BLaER1 treated with 17β-estradiol and CSF1 and Interleukin-3, amounts not matched to agents 10 nM and 100 nM (cell line): ENCODE data around the gene GRIK1.

ENCODE experiments used
- H3K27ac ChIP-seq, 11 experiments: shearing (Covaris generic); formaldehyde crosslinking; 2 replicates each; pipeline ENCODE4 v1.8.1; 2022
- H3K27me3 ChIP-seq, 11 experiments: shearing (Covaris generic); formaldehyde crosslinking; 2 replicates each; pipeline ENCODE4 v1.8.1; 2022
- H3K36me3 ChIP-seq, 11 experiments: shearing (Covaris generic); formaldehyde crosslinking; 2 replicates each; pipeline ENCODE4 v1.8.1; 2022
- H3K4me1 ChIP-seq, 10 experiments: shearing (Covaris generic); formaldehyde crosslinking; 2 replicates each; pipeline ENCODE4 v1.8.1; 2022
- H3K4me2 ChIP-seq, 11 experiments: shearing (Covaris generic); formaldehyde crosslinking; 2 replicates each; pipeline ENCODE4 v1.8.1; 2022
- H3K4me3 ChIP-seq, 10 experiments: shearing (Covaris generic); formaldehyde crosslinking; 2 replicates each; pipeline ENCODE4 v1.8.1; 2022
- H3K9ac ChIP-seq, 11 experiments: shearing (Covaris generic); formaldehyde crosslinking; 2 replicates each; pipeline ENCODE4 v1.8.1; 2022
- H3K9me3 ChIP-seq, 11 experiments: shearing (Covaris generic); formaldehyde crosslinking; replicated peaks in 1 of 11; 2 replicates each; pipeline ENCODE4 v1.8.1; 2022
- H4K20me1 ChIP-seq, 11 experiments: shearing (Covaris generic); formaldehyde crosslinking; 2 replicates each; pipeline ENCODE4 v1.8.1; 2022
- Cebpa-rat ChIP-seq, 11 experiments: shearing (Covaris generic); IDR thresholded peaks; 2 replicates each; pipeline ENCODE4 v1.8.1; 2022

GRIK1 gene

DNA sequence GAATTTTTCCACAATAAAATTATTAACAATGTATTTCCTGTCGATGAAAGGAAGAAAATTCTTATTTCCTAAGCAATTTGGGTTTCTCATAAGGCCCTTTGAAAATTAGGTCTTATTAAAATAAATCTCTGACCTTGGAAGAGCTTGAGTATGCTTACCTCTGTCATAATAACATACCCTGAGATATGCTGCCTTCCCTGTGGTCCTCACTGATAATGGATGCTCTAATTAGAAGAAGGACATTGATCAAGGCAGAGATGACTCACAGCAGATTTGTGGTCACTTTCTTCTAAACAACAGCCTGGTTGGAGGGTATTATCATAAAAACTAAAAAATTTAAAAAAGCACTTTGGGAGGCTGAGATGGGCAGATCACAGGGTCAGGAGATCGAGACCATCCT lies 217.8 kb downstream of the GRIK1 start:
- Histone ChIP-seq H3K4me3 (no peak overlapping the region), H3K9me3 (peaks cover 5 to 17% (median 11%) of the 10 kb centered on the region in 11 experiments; a peak in 21 of 22 replicates), H3K9ac (no peak overlapping the region), H3K4me2 (no peak overlapping the region), H3K36me3 (peaks cover 0 to 2% (median 0%) of the 10 kb centered on the region in 11 experiments; a peak in 2 of 22 replicates), H3K27ac (no peak overlapping the region), H3K27me3 (no peaks in the 10 kb centered on the region), H3K4me1 (peaks cover 0 to 16% (median 0%) of the 10 kb centered on the region in 10 experiments; a peak in 6 of 20 replicates), H4K20me1 (no peaks in the 10 kb centered on the region)
- TF ChIP-seq Cebpa-rat (IDR thresholded peaks at IDR 0.05): no peak

DNA sequence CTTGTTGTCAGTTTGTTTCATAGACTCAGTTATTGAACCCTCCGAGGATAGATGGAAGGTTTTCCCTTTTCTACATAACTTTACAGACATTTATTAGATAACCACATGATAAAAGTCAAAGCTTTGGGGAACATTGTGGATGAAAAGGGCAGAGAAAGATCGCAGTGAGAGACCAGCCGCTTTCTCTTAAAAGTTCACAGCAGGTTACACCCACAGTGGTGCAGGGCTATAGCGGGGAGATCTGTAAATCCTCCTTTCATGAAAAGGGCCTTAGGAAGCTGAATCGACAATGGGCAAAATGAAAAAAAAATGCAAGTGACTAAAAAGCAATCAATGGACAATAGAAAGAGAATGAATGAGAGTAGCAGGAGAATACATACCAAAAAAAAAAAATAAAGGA lies 218.6 kb downstream of the GRIK1 start:
- H3K27ac ChIP-seq: no peak overlapping the region
- H3K4me3 ChIP-seq: no peak overlapping the region
- H3K27me3 ChIP-seq: no peaks in the 10 kb centered on the region
- no peak overlapping the region for H3K9ac ChIP-seq
- no peak for TF ChIP-seq Cebpa-rat (IDR thresholded peaks at IDR 0.05)
- peaks cover 11 to 25% (median 18%) of the 10 kb centered on the region in 11 experiments for H3K9me3 ChIP-seq
- H3K4me1 ChIP-seq: peaks cover 0 to 12% (median 0%) of the 10 kb centered on the region in 10 experiments; a peak in 6 of 20 replicates
- H4K20me1 ChIP-seq: no peaks in the 10 kb centered on the region
- peaks cover 0 to 4% (median 0%) of the 10 kb centered on the region in 11 experiments; a peak in 2 of 22 replicates for H3K36me3 ChIP-seq
- no peak overlapping the region for H3K4me2 ChIP-seq

DNA sequence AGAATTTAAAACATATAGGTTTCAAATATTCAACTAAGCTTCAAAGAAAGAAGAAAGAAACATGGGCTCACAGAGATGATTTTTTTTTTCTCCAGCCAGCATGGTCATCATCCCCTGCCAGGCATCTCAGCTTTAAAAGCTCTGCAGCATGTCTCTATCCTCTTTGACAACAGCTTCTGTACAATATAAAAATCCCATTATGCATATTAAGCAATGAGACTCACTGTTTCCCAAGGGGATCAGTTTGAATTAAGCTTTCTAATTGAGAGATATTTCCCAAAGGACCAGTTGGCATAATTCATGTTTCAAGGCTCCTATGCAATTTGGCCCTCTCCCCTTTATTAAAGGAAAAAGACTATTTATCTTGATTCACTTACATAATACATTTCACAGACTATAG lies 220.3 kb downstream of the GRIK1 start:
- Histone ChIP-seq H3K9me3 (peaks cover 14 to 42% (median 24%) of the 10 kb centered on the region in 11 experiments), H4K20me1 (no peaks in the 10 kb centered on the region), H3K36me3 (peaks cover 0 to 4% (median 0%) of the 10 kb centered on the region in 11 experiments; a peak in 2 of 22 replicates), H3K27me3 (no peaks in the 10 kb centered on the region), H3K27ac (no peak overlapping the region), H3K4me2 (no peak overlapping the region), H3K9ac (no peak overlapping the region), H3K4me1 (no peaks in the 10 kb centered on the region), H3K4me3 (no peak overlapping the region)
- TF ChIP-seq Cebpa-rat (IDR thresholded peaks at IDR 0.05): no peak

DNA sequence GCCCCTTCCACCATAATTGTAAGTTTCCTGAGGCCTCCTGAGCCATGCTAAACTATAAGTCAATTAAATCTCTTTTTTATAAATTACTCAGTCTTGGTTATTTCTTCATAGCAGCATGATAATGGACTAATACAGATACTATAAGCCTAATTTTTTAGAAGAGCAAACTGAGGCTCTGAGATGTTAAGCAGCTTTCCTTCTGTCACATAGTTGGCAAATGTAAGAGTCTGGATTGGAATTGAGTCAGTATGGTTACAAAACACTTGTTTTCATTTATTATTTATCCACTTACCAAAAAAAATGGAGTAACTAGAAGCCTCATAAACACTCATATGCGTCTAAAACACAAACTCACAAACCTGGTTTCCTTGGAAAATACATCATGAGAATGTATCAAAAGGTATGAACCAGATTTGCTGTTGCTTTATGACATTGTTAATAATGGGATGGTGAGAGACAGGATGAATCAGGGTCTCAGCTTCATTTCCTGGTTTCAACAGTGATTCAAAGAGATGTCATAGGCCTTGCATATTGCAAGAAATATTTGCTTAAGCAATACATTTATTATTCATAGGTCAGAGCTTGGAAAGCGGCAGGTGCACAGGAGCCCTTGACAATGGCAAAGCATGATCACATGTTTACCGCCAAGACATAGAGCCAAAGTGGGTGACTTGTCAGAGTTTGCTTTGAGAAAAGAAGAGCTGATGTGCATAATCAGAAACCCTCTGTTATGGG lies 221.5 kb downstream of the GRIK1 start:
- Histone ChIP-seq H3K9me3 (peaks cover 14 to 44% (median 24%) of the 10 kb centered on the region in 11 experiments), H3K4me1 (no peaks in the 10 kb centered on the region), H3K4me2 (no peak overlapping the region), H3K27me3 (no peaks in the 10 kb centered on the region), H4K20me1 (no peaks in the 10 kb centered on the region), H3K4me3 (no peak overlapping the region), H3K36me3 (peaks cover 0 to 4% (median 0%) of the 10 kb centered on the region in 11 experiments; a peak in 2 of 22 replicates), H3K9ac (no peak overlapping the region), H3K27ac (no peak overlapping the region)
- TF ChIP-seq Cebpa-rat (IDR thresholded peaks at IDR 0.05): no peak

DNA sequence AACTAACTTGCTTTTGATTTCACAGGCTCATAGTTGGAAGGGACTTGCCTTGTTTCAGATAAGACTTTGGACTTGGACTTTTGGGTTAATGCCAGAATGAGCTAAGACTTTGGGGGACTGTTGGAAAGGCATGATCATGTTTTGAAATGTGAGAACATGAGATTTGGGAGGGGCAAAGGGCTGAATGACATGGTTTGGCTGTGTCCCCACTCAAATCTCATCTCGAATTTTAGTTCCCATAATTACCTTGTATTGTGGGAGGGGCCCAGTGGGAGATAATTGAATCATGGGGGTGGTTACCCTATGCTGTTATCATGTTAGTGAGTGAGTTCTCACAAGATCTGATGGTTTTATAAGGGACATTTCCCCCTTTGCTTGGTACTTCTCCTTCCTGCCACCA lies 222.1 kb downstream of the GRIK1 start:
- TF ChIP-seq Cebpa-rat (IDR thresholded peaks at IDR 0.05): no peak
- no peaks in the 10 kb centered on the region for H4K20me1 ChIP-seq

DNA sequence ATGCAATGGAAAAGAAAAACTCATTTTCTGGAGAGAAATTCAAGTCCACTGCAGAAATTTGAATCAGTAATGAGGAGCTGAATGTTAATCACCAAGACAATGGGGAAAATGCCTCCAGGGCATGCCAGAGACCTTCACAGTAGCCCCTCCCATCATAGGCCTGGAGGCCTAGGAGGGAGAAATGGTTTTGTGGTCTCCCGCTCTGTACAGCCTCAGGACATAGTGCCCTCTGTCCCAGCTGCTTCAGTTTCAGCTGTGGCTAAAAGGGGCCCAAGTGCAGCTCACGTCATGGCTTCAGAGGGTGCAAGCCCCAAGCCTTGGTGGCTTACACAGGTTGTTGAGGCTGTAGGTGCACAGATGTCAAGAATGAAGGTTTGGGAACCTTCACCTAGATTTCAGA lies 223.0 kb downstream of the GRIK1 start:
- no peaks in the 10 kb centered on the region for H3K4me1 ChIP-seq

More for the DNA sequence above, 222.1 kb downstream of the GRIK1 start:
- Histone ChIP-seq H3K9ac (no peak overlapping the region), H3K4me1 (no peaks in the 10 kb centered on the region), H3K9me3 (peaks cover 14 to 44% (median 24%) of the 10 kb centered on the region in 11 experiments), H3K4me2 (no peak overlapping the region), H3K4me3 (no peak overlapping the region), H3K27ac (no peak overlapping the region), H3K36me3 (peaks cover 0 to 4% (median 0%) of the 10 kb centered on the region in 11 experiments; a peak in 2 of 22 replicates), H3K27me3 (no peaks in the 10 kb centered on the region)

DNA sequence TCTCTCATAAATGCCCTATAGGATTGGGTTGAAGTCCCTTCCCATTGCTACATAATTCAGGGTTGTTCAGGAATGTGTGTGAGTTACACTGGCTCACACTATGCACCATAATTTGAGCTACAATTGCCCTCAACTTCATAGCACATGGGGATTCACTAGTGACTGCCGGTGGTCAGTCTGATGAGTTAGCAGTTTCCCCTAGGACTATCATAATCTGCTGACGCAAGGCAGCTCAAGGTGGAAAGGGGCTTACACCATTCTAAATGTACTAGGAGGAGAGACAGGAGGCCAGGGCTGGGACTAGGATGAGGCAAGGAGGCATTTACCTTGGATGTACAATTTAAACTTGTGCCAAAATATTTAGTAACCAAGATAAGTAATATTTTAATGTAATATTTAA lies 224.7 kb downstream of the GRIK1 start:
- Histone ChIP-seq H4K20me1 (no peaks in the 10 kb centered on the region), H3K4me1 (no peaks in the 10 kb centered on the region), H3K27me3 (no peaks in the 10 kb centered on the region), H3K9me3 (peaks cover 14 to 44% (median 24%) of the 10 kb centered on the region in 11 experiments), H3K4me2 (no peak overlapping the region), H3K4me3 (no peak overlapping the region), H3K9ac (no peak overlapping the region), H3K27ac (no peak overlapping the region), H3K36me3 (peaks cover 0 to 4% (median 0%) of the 10 kb centered on the region in 11 experiments; a peak in 2 of 22 replicates)
- no peak for TF ChIP-seq Cebpa-rat (IDR thresholded peaks at IDR 0.05)

More for the DNA sequence above, 223.0 kb downstream of the GRIK1 start:
- H3K36me3 ChIP-seq: peaks cover 0 to 4% (median 0%) of the 10 kb centered on the region in 11 experiments; a peak in 2 of 22 replicates
- no peak overlapping the region for H3K27ac ChIP-seq
- no peak overlapping the region for H3K4me3 ChIP-seq
- TF ChIP-seq Cebpa-rat (IDR thresholded peaks at IDR 0.05): no peak
- no peak overlapping the region for H3K4me2 ChIP-seq
- peaks cover 14 to 44% (median 24%) of the 10 kb centered on the region in 11 experiments for H3K9me3 ChIP-seq
- no peak overlapping the region for H3K9ac ChIP-seq
- H3K27me3 ChIP-seq: no peaks in the 10 kb centered on the region
- no peaks in the 10 kb centered on the region for H4K20me1 ChIP-seq

DNA sequence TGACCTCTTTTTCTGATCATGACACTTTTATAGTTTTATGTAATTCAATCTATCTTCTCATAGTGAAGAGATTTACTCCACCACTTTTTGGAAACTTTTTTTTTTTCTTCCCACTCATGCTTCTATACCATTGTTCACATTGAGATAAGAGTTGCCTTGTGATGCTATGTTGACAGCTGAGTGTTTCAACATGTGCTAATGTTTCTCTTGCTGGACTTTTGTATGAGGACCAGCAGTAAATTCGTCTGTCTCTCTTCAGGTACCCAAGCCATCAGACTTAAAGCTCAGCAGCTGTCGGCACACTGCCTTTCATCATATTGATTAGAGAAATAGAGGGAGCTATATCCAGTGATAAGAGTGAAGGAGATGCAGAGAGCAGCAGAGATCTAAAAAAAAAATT lies 227.0 kb downstream of the GRIK1 start:
- H3K27me3 ChIP-seq: no peaks in the 10 kb centered on the region
- no peaks in the 10 kb centered on the region for H3K4me1 ChIP-seq
- no peaks in the 10 kb centered on the region for H4K20me1 ChIP-seq
- H3K36me3 ChIP-seq: peaks cover 0 to 4% (median 0%) of the 10 kb centered on the region in 11 experiments; a peak in 2 of 22 replicates
- no peak for TF ChIP-seq Cebpa-rat (IDR thresholded peaks at IDR 0.05)
- H3K27ac ChIP-seq: no peak overlapping the region
- no peak overlapping the region for H3K9ac ChIP-seq
- no peak overlapping the region for H3K4me2 ChIP-seq
- peaks cover 14 to 35% (median 22%) of the 10 kb centered on the region in 11 experiments for H3K9me3 ChIP-seq
- H3K4me3 ChIP-seq: no peak overlapping the region

DNA sequence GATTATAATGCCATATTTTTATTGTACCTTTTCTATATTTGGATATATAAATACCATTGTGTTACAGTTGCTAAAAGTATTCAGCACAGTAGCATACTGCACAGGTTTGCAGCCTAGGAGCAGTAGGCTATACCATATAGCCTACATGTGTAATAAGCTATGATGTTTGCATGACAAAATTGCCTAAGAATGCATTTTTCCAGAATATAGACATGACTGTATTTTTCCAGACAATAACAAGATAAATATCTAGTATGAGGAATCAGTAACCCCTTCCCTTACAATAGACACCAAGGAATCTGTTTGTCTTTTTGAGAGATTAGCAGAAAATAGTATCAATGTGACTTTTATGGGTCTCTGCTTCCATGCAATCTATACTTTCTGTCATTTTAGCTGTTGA lies 228.6 kb downstream of the GRIK1 start:
- Histone ChIP-seq H3K9me3 (peaks cover 2 to 20% (median 6%) of the 10 kb centered on the region in 11 experiments; a peak in 18 of 22 replicates), H3K27ac (no peak overlapping the region), H4K20me1 (no peaks in the 10 kb centered on the region), H3K4me1 (no peaks in the 10 kb centered on the region), H3K27me3 (no peaks in the 10 kb centered on the region), H3K36me3 (no peaks in the 10 kb centered on the region), H3K9ac (no peak overlapping the region), H3K4me3 (no peak overlapping the region), H3K4me2 (no peak overlapping the region)
- TF ChIP-seq Cebpa-rat (IDR thresholded peaks at IDR 0.05): no peak
